GM19452 (cell line): Measurements from ENCODE around the gene CAND2.
"Not testable (repeated sequence)": the region's sequence is repeated elsewhere in the genome, so short reads cannot be mapped to it uniquely, and the experiment has no call there.

Experiments used
- ATAC-seq: cut with Tn5 transposase; IDR thresholded peaks from one replicate; pipeline ENCODE4 v1.9.1; 2021; ENCODE audit not compliant: unreplicated experiment

CAND2 gene

DNA sequence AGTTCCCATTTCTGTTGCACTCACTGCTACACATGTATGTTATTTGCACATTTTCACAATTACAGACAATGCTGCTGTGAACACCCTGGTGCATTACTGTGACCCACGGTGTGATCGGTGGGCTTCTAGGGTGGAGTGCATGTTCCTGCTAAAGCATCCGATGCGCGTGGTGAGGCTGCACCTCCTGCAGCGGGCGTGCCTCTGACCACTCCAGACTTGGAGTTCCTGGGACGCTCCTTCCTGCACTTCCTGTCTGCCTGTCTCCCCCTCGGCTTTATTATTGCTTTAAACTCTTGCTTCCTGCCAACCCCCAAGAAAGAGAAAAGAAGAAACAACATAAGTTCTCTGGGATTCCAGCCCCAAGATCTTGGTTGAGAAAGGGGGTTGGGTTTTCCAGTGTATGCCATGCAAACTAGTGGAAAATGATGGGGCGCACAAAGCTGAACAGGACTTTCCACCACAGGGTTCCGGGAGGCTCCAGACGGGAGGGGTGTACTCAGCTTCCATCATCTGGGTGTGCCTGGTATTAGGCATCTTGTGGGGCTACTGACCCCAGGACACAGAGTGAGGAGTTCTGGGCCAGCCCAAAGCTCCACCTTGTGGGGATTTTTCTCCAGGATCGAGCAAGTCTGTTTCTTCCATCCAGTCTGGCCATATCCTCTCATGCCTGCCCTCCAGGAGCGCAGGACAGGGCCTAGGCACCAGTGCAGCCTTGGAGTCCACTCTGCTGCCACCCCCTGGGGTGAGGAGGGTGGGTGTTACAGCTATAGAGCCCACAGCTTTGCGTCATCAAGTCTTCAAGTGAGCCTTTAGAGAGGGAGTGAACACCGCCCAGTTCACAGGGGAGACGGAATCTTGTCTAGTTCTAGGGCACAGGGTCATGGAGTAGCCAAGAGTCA is 33.7 kb downstream of the CAND2 start:
- no peak for ATAC-seq

DNA sequence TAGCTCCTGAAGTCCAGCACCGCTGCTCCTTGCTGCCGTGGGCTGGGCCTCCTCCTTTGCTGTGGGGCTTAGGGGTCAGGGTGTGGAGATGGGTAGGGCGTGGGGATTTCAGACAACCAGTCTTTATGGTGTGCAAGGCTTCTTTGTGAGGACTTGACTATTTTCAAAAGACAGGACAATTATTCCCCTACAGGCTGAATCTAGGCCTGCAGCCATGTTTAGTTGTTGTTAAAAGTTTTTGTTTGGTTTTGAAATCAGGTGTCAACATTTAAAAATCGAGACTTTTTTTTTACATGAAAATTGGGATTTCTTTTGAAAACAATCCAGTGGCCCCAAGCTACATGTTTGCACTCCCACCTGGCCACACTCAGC is 34.3 kb downstream of the CAND2 start:
- ATAC-seq: no peak

DNA sequence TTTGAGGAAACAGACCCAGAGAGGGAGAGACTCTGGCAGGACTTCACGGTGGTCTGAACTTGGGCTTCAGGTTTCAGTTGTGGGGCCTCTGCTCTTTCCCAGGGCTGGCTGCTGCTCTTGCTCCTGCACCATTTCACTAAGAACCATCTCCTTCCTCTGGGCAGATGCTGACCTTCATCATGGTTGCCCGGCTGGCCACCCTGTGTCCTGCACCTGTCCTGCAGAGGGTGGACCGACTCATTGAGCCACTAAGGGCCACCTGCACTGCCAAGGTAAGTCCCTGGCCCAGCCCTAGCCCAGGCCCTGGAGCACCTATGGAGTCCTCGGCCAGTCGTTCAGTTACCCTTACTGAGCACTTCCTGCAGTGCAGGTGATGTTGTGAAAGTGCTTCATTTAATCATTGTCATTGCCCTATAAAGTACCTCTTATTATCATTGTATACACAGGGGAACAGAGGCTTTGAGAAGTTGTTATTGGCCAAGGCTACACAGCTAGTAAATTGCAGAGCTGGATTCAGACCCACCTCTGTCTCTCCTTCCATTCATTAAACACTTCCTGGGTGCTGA is 34.9 kb downstream of the CAND2 start:
- no peak for ATAC-seq

DNA sequence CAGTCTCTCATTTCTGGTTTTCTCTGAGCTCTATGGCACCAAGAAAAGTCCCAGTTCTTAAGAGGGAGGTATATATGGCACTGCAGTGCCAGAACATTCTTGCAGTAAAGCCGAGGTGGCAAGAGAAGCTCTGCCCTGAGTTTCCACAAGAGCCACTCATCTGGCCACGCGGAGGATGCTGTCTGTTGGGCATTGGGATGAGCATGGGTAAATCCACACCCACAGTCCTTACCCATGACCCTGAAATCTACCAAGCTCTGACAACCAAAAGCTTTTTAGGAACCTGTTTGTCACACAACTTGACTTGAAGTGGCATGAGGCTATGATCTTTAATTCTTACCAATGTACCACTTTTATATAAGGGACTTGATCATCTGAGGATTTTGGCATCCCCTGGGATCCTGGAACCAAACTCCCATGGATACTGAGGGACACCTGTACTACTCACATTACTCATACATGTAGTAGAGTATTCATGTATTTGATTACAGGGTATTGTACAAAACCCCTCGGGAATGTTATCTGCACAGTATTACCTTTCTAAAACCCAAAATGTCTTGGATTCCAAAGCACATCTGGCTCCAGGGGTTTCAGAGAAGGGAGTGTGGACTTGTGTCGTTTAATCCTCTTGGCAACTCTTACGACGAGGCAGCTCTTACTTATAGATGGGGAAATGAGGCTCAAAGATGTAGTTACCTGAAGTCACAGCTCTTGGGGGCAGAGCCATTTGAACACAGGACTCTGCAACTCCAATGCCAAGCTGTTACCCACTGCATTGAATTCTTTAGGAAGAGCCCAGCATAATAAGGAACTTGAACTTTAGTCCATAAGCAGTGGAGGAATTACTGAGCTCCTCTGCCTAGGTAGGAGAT is 36.1 kb downstream of the CAND2 start:
- ATAC-seq: no peak

DNA sequence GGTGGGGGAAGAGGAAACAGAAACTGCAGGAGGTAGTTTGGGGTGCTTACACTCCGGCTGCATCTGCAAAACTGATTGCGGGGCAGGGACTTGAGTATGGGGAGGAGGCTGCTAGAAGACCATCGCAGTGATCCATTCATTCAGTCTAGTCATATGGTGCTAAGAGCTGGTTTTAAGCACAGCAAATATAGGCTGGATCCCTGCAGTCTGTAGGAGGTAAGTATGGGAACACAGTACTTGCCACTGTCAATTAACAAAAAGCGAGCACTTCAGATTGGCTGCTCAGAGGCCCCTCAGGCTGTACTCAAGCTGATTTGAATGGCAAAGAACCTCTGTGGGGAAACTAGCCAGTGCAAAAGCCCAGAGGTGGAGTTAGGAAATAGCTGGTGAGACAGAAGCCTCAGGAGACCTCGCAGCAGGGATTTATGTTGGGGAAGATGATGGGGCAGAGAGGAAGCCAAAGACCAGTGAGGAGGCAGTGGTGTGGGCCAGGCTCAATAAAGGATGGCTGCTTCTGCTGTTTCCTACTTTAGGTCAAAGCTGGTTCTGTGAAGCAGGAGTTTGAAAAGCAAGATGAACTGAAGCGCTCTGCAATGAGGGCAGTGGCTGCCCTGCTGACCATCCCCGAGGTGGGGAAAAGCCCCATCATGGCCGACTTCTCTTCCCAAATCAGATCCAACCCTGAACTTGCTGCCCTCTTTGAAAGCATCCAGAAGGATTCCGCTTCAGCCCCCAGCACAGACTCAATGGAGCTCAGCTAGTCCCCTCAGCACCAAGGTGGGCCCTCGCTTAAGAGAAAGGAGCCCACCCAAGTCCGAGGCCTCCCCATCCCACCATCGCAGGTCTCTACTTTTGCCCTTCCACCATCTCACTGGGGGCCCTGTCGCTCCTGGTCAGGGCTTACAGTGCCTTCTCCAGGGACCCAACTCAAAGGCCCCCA is 37.0 kb downstream of the CAND2 start:
- ATAC-seq: no peak

DNA sequence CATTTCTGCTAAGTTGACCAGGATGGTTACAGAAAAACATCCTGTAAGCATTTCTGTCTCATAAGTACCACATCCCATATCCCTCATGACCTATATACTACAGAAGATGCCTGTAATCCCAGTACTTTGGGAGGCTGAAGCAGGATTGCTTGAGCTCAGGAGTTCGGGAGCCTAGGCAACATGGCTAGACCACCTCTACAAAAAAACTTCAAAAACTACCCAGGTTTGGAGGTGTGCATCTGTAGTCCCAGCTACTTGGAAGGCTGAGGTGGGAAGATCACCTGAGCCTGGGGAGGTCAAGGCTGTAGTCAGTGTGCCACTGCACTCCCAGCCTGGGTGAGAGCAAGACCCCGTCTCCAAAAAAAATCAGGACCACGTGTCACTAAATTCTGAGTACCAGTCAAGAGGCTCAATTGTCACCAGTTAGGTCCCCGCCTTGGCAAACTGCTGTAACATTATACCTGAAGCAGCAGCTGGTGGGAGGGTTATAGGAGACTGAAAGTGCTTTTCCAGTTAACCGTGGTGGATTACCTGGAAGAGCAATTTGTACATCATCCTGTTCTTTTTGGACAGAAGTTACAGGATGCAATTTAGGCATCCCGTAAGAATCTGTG is 38.7 kb downstream of the CAND2 start:
- ATAC-seq: no peak

DNA sequence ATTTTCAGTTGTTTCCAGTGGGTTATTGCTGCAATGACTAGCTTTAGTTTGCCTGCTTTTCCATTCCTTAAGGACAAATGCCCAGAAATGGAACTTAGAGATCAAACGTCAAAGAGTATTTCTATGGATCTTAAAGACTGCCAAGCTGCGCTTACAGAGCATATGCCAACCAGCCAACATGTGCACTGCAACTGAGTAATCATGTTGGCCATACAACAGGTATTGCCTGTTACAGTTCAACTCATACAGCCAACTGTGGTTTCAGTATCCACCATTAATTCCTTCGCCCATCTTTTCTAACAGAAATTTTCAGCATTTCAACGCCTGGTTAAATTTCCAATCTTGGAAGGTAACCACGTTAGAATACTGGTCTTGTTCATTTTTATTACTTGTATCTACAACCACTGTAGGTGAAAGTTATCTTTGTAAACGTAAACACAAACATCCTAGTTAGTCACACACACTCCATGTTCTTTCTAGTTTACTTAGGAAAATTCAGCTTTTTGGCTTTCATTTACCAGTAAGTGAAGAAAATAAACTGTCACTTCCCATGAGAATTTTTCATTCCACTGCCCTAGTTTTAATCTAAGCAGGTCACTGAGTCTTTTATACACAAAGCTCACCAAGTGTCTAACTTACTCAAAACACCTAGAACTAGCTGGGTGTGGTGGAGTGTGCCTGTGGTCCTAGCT is 41.0 kb downstream of the CAND2 start:
- no peak for ATAC-seq

DNA sequence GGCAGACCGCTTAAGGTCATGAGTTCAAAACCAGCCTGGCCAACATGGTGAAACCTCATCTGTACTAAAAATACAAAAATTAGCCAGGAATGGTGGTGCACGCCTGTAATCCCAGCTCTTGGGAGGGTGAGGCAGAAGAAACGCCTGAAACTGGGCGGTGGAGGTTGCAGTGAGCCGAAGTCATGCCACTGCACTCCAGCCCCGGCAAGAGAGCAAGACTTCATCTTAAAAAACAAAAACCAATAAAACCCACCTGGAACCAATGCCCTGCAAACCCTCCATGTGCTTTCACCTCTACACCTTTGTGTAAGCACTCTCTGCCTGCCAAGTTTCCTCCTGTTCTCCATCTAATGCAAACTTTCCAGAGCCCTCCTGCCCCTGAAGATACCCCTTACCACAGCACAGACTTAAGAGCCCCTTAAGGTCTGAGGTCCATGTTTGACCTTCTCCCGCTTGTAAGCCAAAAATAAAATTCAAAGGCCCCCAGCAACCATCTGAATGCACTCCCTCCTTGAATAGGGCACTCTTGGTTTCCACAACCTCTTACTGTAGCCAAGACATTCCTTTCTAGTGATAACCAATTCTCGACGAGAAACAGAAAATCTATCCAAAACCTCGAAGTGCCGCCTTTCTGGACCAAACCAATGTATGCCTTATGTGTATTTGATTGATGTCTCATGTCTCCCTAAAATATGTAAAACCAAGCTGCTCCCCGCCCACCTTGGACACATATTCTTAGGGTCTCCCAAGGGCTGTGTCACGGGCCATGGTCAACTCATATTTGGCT is 41.9 kb downstream of the CAND2 start:
- no peak for ATAC-seq

DNA sequence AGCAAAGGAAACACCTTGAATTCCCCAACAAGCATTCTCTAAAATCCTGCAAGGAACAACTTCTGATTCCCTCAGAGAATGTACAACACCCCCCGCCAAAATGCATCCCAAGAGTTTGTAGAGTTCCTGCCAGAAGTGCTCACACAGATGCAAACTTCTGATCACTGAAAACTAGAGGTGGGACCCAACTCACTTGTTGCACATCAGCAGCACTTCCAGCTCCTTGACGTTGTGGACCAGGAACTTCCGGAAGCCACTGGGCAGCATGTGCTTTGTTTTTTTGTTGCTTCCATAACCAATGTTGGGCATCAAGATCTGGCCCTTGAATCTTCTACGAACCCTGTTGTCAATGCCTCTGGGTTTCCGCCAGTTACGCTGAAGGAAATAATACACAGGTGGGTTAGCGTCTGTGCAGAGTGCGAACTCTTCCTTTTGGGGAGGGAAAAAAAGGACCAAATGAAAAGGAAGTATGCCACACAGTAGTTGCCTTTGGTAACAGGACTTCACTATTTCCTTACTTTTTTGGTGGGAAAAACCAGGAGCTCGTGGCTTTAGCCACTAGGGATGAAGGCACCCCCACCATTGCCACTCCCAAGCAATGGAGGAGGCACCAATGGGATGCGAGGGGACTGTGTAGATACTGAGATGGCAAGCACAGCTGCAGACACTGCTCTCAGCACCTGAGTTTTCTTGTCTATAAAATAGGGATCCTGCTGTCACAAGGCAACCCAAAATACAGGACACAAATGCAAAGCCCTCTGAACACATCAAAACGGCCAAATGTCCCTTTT is 42.9 kb downstream of the CAND2 start:
- ATAC-seq: no peak

DNA sequence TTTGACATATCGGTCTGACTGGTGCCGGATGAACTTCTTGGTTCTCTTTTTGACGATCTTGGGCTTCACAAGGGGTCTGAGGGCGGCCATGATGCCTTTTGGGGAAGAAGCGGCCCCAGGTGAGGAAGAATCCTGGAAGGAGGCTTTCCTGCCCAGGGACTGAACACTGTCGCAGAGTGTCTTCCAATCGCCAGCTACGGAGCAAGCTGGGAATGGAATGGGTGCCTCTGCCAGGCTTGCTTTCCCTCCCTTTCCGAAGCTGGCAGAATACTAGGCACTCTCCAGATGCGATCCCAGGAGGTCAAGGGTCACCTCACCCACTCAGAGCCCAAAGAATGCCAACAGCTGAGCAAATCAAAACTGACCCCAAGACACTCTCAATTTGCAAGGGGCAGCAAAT is 43.7 kb downstream of the CAND2 start:
- not testable (repeated sequence) for ATAC-seq

DNA sequence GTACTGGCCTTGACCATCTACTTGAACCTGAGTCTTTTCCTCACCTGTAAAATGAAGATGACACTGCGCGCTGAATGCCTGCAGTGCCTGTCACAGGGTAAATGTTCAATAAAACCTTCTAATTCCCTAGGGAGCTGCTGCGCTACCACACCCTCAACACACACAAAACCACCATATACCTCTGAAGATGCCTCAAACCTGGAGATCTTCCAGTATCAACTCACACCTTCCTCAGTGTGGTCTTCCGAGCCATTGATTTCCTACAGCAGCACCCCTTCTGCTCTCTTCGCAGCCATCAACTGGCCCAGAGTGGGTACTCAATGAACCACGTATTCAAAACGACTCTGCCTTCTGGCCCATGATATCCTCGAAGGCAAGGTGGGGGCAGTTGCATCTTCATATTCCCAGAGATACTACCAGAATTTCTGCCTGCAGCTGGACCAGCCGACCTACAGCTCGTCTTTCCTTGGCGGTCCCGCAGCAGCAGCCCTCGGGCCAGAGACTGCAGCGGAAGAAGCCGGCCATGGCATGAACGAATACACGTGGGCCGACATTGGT is 44.2 kb downstream of the CAND2 start:
- peak; percentile 32 for ATAC-seq

DNA sequence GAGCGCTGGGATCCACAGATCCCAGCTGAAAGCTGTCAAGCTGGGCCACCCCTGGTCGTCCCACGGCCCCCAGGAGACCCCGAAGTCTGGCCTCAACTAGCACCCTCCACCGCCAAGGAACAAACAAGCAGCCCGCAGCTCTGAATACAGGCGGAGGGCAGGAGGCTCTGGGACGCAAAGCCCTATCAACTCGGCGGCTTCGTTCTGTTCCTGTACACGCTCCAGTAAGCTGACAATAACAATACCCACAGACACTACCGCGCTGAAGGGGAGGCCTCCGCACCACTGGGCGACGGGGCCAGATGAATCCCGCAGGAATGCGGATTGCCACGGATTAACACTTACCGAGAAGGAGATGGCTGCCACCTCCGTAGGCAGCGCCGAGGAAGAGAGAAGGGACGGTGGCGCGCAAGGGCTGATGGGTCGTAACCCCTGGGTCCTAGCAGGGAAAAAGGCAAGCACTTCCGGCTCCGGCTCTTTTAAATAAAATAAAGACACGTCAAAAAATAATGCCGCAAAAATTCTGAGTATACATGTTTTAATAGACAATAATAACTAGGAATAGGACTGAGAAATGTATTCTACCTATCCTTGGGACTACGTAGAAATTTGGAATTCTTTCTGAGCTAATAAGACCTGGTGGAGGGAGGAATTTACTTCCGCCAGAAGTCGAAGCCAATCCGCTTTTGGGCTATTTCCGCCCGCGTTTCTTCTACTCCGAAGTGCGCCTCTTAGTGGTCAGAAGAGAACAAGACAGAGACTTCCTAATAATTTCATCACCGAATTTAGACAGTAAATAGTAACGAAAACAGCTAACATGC is 44.9 kb downstream of the CAND2 start, which contains the start of gene RPL32:
Gene RPL32 (minus strand): TSS at position 417 of the 821 bp plus-strand sequence. CDS start 1,328 bp downstream, outside the sequence.
- ATAC-seq: peak; percentile 86

DNA sequence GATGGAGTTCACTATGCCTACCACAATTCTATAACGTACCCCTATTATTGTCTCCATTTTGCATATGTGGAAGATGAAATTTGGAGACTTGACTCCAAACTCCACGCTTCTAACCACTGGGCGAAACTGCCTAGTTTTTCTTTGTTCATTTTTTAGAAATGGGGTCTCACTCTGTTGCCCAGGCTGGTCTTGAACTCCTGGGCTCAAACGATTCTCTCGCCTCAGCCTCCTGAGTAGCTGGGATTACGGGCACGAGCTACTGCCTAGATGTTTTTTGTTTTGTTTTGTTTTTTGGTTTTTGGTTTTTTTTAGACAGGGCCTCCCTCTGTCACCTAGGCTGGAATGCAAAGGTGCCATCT is 45.5 kb downstream of the CAND2 start:
- ATAC-seq: peak; percentile 7

DNA sequence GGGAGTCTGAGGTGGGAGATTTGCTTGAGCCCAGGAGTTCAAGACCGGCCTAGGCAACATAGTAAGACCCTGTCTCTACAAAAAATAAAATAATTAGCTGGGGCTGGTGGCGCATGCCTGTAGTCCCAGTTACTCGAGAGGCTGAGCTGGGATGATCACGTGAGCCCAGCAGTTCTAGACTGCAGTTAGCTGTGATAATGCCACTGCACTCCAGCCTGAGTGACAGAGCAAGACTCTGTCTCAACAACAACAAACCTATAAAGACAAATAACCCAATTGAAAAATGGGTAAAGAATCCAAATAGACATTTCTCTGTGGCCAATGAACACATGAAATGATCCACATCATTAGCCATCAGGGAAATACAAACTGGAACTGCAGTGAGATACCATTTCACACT is 46.0 kb downstream of the CAND2 start:
- ATAC-seq: no peak

DNA sequence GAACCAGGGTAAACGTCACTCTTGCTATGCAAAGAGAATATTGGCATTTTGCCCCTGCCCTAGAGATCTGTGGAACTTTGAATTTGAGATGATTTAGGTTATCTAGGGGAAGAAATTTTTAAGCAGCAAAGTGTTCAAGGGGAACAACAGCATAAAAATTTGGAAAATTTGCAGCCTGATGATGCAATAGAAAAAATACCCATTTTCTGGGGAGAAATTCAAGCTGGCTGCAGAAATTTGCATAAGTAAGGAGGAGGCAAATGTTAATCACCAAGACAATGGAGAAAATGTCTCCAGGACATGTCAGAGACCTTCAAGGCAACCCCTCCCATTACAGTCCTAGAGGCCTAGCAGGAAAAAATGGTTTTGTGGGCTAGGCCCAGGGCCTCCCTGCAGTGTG is 49.3 kb downstream of the CAND2 start:
- no peak for ATAC-seq

DNA sequence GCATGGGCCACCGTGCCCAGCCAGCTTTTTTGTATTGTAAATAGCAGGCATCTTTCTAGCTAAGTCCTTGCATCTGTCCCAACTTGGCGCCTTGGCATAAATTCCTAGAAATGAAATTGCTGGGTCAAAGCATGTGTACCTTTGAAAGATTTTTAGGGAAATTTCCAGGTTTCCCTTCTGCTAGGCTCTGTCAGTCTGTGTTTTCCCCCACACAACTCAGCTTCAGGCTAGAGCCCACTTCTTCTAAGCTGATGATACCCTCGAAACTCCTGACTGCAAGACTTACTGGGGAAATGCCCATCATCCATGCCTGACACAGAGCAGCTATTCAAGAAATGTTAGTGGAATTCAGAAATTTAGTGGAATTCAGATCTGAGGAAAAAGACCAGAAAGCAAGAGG is 55.7 kb downstream of the CAND2 start:
- no peak for ATAC-seq

DNA sequence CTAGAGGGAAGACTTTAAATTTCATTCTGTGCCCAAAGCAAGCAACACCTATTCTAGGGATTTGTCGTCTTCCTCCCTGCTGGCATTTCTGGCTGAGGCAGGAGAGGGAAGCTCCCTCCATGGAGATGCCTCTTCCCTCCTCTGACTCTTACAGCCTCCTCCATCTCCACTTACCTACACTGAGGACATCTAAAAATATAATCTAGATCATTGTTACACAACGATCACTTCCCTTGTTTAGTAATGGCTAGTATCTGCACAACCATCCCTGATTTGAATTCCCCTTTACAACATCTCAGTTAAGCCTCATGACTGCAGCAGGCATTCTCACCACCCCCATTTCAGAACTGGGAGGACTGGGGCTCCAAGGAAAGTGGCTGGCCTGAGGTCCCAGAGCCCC is 57.4 kb downstream of the CAND2 start:
- not testable (repeated sequence) for ATAC-seq
